Measurements from ENCODE around the gene ADD3.

DNA sequence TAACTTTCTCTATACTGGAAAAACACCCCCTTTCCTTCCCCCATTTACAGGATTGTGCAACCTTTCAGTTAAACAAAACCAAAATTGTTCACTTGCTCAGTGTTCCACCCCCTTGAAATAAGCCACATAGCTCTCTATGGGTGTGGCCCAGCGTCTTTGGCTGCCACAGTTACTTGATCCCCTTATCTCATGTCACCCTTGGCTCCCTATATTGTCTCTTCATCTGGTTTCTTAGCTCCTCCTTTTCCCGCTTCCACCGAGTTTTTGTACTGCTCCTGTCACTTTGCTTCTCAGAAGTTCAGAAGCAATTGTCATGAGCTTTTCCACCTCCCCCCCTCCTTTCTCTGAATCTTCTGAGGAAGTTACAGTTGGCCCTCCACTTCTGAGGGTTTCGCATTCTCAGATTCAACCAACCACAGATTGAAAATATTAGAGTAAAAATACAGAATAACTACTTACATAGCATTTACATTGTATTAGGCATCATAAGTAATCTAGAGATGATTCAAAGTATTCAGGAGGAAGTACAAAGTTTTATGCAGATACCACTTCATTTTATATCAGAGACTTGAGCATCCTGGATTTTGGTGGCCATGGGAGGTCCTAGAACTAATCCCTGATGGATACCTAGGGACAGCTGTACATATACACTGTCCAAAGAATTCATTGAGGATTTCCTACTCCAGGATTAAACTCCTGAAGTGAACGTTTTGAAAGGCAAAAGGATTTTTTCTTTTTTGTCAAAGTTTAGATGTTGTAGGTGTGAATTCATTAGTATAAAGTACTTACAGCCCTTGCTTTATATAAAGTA lies 60.4 kb downstream of the ADD3 start:
- TF ChIP-seq, protein P1, sequence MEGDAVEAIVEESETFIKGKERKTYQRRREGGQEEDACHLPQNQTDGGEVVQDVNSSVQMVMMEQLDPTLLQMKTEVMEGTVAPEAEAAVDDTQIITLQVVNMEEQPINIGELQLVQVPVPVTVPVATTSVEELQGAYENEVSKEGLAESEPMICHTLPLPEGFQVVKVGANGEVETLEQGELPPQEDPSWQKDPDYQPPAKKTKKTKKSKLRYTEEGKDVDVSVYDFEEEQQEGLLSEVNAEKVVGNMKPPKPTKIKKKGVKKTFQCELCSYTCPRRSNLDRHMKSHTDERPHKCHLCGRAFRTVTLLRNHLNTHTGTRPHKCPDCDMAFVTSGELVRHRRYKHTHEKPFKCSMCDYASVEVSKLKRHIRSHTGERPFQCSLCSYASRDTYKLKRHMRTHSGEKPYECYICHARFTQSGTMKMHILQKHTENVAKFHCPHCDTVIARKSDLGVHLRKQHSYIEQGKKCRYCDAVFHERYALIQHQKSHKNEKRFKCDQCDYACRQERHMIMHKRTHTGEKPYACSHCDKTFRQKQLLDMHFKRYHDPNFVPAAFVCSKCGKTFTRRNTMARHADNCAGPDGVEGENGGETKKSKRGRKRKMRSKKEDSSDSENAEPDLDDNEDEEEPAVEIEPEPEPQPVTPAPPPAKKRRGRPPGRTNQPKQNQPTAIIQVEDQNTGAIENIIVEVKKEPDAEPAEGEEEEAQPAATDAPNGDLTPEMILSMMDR (IDR thresholded peaks at IDR 0.05): no peak
- TF ChIP-seq POLR2A (IDR thresholded peaks at IDR 0.05): no peak

All from heart left ventricle (tissue), 13 donors.